Endothelial cell (in vitro differentiated cells): ENCODE measurements around the gene DYRK1A. TPM values are rescaled to one million over a fixed set of nuclear protein-coding genes. Genes with fewer than 3 reads are reported as not detected.

ENCODE experiments used
- DNase-seq: peaks from one replicate; pipeline ENCODE4 v3.0.0; 2021; ENCODE audit warnings: low spot score
- H3K27ac Mint-ChIP-seq: one replicate; pipeline ENCODE4 v1.8.0; 2021; ENCODE audit warnings: mixed read lengths, inconsistent platforms; ENCODE audit not compliant: unreplicated experiment
- H3K27me3 Mint-ChIP-seq: one replicate; pipeline ENCODE4 v1.8.0; 2021; ENCODE audit warnings: mild to moderate bottlenecking, moderate library complexity, mixed read lengths, inconsistent platforms; ENCODE audit not compliant: unreplicated experiment
- H3K36me3 Mint-ChIP-seq: one replicate; pipeline ENCODE4 v1.8.0; 2021; ENCODE audit warnings: mild to moderate bottlenecking, low read depth, mixed read lengths, inconsistent platforms; ENCODE audit not compliant: unreplicated experiment
- H3K4me1 Mint-ChIP-seq: one replicate; pipeline ENCODE4 v1.8.0; 2021; ENCODE audit warnings: mild to moderate bottlenecking, mixed read lengths, inconsistent platforms; ENCODE audit not compliant: unreplicated experiment
- H3K4me3 Mint-ChIP-seq: one replicate; pipeline ENCODE4 v1.8.0; 2021; ENCODE audit warnings: mild to moderate bottlenecking, mixed read lengths, inconsistent platforms; ENCODE audit not compliant: unreplicated experiment
- H3K9me3 Mint-ChIP-seq: one replicate; pipeline ENCODE4 v1.8.0; 2021; ENCODE audit warnings: mixed read lengths, inconsistent platforms; ENCODE audit not compliant: unreplicated experiment
- total RNA-seq: library from RNA; stranded (reverse); fragmentation: NEBNext Ultra II Directional; extraction: Animal tissue kit (Norgen Biotek cat#: 25700); gene quantifications from one replicate; pipeline ENCODE4 v1.2.1, GENCODE V29; 2021; ENCODE audit not compliant: unreplicated experiment
- TF ChIP-seq, protein P1 (sequence below): fragments of 200-600 bp; sonication (generic); IDR thresholded peaks from one replicate; pipeline ENCODE4 v1.5.0; 2021; ENCODE audit warnings: antibody characterized with exemption; ENCODE audit not compliant: unreplicated experiment

The DYRK1A gene
- total RNA-seq, 1 donor from 2014 or later, result 87.5 TPM

DNA sequence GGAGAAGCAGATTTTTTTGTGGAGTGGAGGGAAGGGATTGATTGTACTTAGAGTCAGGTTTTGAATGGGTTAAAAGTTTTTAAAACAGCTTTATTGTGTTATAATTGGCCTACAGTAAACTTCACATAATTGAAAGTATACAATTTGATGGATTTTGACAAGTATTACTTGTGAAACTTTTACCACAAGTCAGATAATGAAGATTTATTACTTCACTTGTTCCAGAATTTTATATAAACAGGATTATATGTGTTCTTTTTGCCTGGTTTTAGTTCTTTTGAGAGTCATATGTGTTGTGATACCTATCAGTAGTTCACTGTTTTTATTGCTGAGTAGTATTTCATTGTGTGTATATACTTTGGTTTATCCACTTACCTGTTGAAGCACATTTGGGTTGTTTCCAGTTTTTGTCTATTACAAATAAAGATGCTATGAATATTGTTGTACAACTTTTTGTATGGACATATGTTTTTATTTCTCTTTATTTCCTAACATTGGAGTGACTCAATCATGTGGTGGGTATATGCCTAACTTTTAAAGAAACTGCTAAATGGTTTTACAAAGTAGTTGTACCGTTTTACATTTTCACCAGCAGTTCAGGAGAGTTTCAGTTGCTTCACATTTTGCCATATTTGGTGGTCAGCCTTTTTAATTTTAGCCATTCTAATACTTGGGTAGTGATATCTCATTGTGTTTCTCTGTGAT lies 71.0 kb downstream of the DYRK1A start:
- Mint-ChIP-seq H3K27ac (peak overlapping the region; percentile 19), H3K4me1 (peaks cover 19% of the 10 kb centered on the region), H3K36me3 (peaks cover 7% of the 10 kb centered on the region), H3K9me3 (no peaks in the 10 kb centered on the region), H3K27me3 (no peaks in the 10 kb centered on the region), H3K4me3 (no peak overlapping the region)
- TF ChIP-seq, protein P1, sequence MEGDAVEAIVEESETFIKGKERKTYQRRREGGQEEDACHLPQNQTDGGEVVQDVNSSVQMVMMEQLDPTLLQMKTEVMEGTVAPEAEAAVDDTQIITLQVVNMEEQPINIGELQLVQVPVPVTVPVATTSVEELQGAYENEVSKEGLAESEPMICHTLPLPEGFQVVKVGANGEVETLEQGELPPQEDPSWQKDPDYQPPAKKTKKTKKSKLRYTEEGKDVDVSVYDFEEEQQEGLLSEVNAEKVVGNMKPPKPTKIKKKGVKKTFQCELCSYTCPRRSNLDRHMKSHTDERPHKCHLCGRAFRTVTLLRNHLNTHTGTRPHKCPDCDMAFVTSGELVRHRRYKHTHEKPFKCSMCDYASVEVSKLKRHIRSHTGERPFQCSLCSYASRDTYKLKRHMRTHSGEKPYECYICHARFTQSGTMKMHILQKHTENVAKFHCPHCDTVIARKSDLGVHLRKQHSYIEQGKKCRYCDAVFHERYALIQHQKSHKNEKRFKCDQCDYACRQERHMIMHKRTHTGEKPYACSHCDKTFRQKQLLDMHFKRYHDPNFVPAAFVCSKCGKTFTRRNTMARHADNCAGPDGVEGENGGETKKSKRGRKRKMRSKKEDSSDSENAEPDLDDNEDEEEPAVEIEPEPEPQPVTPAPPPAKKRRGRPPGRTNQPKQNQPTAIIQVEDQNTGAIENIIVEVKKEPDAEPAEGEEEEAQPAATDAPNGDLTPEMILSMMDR, result no peak
- no peak for DNase-seq

DNA sequence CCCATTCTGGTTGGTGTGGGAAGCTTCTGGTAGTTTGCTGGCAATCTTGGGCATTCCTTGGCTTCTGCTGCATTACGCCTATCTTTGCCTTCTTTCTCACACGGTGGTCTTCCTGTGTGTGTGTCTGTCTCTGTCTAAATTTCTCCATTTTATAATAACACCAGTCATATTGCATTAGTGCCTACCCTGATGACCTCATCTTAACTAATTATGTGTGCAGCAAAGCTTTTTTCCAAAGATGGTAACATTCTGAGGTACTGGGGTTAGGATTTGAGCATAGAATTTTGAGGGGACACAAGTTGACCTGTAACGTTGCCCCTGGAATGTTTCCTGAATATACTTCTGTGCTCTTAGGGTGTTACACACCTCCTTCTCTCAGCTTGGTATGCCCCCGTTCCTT lies 77.1 kb downstream of the DYRK1A start:
- peak overlapping the region; percentile 20 for H3K27ac Mint-ChIP-seq
- peaks cover 43% of the 10 kb centered on the region for H3K4me1 Mint-ChIP-seq
- H3K27me3 Mint-ChIP-seq, result peaks cover 3% of the 10 kb centered on the region
- TF ChIP-seq, protein P1, result no peak
- H3K36me3 Mint-ChIP-seq, result peaks cover 20% of the 10 kb centered on the region
- no peaks in the 10 kb centered on the region for H3K9me3 Mint-ChIP-seq
- H3K4me3 Mint-ChIP-seq, result peak overlapping the region; percentile 6
- DNase-seq, result no peak

DNA sequence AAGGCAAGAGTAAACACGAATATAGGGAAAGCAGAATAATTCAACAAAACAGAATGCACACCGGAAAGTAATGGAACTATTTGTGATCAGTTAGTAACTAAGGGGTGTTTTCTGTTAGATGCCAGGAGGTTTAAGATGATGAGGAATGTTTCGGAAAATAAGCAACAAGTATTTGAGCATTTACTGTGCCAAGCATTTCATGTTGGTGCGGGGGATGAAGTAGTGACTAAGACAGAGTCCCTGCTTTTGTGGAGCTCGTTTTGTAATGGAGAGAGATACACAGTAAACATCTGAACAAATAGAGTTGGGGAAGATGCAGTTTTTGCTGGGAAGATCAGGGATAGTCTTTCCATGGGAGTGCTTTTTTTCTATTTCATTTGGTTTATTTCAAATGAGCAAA lies 78.7 kb downstream of the DYRK1A start:
- Mint-ChIP-seq H3K36me3 (peaks cover 15% of the 10 kb centered on the region), H3K27me3 (peaks cover 4% of the 10 kb centered on the region), H3K4me3 (no peak overlapping the region), H3K9me3 (no peaks in the 10 kb centered on the region), H3K4me1 (peaks cover 50% of the 10 kb centered on the region), H3K27ac (no peak overlapping the region)
- TF ChIP-seq, protein P1, result no peak
- DNase-seq, result no peak

DNA sequence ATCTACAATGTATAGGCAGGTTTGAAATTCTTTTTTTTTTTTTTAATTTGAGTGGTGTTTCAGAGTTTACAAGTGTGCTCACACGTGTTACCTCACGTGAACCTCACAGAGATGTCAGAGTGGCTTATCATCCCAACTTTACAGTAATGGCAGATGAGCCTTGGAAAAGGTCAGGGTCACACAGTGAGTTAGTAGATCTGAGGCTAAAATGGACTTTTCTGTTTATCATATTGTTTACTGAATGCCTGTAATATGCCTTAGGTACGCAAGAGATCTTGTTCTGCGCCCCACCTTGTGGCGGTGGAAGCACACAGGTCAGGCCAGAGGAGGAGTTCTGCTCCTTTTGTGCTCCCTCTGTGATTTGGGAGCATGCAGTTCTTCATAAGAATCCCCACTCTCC lies 80.0 kb downstream of the DYRK1A start:
- Mint-ChIP-seq H3K9me3 (no peaks in the 10 kb centered on the region), H3K36me3 (peaks cover 20% of the 10 kb centered on the region), H3K4me1 (peaks cover 46% of the 10 kb centered on the region), H3K27me3 (peaks cover 4% of the 10 kb centered on the region), H3K4me3 (no peak overlapping the region), H3K27ac (peak overlapping the region; percentile 74)
- DNase-seq, result no peak
- TF ChIP-seq, protein P1, result no peak

DNA sequence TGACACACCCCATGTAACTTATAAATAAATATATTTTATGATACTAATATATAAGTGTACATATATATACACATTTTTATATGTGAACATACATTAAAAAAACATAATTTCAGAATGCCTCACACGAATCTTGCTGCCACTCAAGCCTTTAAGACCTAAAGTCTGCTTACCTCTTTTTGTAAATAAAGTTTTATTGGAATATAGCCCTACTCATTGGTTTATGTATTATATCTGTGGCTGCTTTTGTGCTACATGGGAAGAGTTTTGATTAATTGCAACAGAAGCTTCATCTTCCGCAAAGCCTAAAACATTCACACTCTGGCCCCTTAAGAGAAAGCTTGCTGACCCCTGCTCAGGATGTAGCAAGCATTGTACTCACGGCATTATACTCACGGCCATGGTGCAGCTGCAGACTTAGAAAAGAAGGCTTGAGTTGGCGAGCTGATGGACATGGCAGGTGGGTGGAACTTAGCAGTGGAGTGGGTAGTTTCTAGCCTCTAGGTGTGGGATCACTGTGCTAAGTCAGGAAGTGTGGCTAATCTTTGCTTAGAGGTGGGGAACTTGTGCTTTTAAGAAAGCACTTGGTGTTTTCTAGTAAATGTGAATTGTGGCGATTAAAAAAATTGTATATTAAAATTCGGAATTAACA lies 80.8 kb downstream of the DYRK1A start:
- Mint-ChIP-seq H3K27me3 (peaks cover 7% of the 10 kb centered on the region), H3K27ac (peak overlapping the region; percentile 39), H3K36me3 (peaks cover 20% of the 10 kb centered on the region), H3K9me3 (no peaks in the 10 kb centered on the region), H3K4me1 (peaks cover 54% of the 10 kb centered on the region), H3K4me3 (no peak overlapping the region)
- TF ChIP-seq, protein P1, result no peak
- DNase-seq, result no peak
